ENCODE data around the gene OR5AN1.

Gene OR5AN1

DNA sequence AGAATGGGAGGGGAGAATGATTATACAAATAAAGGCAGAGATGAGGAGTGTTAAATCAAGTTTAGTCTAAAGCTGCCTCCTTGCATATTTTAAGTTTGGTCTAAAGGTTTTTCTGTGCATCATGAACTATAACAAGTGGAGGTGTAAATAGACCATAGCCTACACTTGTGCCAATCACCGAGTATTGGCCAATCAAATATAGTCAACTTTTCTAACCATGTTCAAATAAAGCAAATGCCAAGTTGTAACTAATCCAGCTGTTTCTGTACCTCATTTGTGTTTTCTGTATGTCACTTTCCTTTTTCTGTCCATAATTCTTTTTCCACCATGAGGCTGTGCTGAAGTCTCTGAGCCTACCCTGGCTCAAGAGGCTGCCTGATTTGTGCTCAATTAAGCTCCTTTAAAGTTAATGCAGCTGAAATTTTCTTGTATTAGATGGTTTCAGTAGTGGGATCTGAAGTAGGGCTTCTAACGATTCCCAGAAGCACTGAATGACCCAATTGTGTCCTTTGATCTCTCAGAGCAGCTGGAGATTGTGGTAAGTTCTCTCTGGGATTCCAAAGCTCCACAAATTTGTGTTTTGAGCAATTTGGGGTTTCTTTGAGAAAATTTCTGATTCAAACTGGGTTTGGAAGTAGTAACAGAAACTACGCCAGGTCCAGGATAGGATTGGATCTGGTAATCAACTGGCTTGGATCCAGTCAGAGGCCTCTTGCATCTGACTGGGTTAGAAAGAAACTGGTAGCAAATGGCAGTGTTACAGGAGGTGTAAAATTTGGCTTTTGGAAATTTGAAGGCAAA lies 42.0 kb downstream of the OR5AN1 start:
- TF ChIP-seq, protein P1, sequence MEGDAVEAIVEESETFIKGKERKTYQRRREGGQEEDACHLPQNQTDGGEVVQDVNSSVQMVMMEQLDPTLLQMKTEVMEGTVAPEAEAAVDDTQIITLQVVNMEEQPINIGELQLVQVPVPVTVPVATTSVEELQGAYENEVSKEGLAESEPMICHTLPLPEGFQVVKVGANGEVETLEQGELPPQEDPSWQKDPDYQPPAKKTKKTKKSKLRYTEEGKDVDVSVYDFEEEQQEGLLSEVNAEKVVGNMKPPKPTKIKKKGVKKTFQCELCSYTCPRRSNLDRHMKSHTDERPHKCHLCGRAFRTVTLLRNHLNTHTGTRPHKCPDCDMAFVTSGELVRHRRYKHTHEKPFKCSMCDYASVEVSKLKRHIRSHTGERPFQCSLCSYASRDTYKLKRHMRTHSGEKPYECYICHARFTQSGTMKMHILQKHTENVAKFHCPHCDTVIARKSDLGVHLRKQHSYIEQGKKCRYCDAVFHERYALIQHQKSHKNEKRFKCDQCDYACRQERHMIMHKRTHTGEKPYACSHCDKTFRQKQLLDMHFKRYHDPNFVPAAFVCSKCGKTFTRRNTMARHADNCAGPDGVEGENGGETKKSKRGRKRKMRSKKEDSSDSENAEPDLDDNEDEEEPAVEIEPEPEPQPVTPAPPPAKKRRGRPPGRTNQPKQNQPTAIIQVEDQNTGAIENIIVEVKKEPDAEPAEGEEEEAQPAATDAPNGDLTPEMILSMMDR (IDR thresholded peaks at IDR 0.05; ENCODE audit: low read depth, low read length), result no peak
- DNase-seq (ENCODE audit: low read depth in 2 of 2), result no peak
- H3K4me3 ChIP-seq (replicated peaks in 1 of 2; ENCODE audit: low read depth in 2 of 2, low read length in 2 of 2), result no peak overlapping the region

GRCh38 chr11:59401262-59401552 lies 42.5 kb downstream of the OR5AN1 start:
- TF ChIP-seq, protein P1 (IDR thresholded peaks at IDR 0.05; ENCODE audit: low read depth, low read length), result no peak
- no peak for DNase-seq (ENCODE audit: low read depth in 2 of 2)
- no peak overlapping the region for H3K4me3 ChIP-seq (replicated peaks in 1 of 2; ENCODE audit: low read depth in 2 of 2, low read length in 2 of 2)

DNA sequence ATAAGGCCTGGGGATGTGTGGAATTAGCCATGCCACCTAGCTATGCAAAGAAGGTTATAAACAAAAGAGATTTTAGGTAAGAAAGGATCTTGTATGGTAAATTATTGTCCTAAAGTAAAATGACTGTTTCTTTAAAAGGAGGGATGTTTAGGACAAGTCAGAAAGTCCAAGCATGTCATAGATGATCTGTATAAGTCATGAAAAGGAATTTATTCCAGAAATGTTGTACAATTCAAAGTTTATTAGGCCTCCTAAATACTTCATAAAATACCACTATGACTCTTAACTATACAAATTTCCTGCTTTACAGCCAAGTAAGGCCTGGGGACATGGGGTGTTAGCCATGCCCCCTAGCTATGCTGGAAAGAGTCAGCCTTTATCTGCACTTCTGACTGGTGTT lies 44.9 kb downstream of the OR5AN1 start:
- TF ChIP-seq, protein P1 (IDR thresholded peaks at IDR 0.05; ENCODE audit: low read depth, low read length), result no peak
- no peak overlapping the region for H3K4me3 ChIP-seq (replicated peaks in 1 of 2; ENCODE audit: low read depth in 2 of 2, low read length in 2 of 2)
- DNase-seq (ENCODE audit: low read depth in 2 of 2), result no peak

- no peak for DNase-seq (ENCODE audit: low read depth in 2 of 2)
- TF ChIP-seq, protein P1 (IDR thresholded peaks at IDR 0.05; ENCODE audit: low read depth, low read length), result no peak
- H3K4me3 ChIP-seq (replicated peaks in 1 of 2; ENCODE audit: low read depth in 2 of 2, low read length in 2 of 2), result no peak overlapping the region
Observed at GRCh38 chr11:59413646-59414045, 55.0 kb downstream of the OR5AN1 start.

DNA sequence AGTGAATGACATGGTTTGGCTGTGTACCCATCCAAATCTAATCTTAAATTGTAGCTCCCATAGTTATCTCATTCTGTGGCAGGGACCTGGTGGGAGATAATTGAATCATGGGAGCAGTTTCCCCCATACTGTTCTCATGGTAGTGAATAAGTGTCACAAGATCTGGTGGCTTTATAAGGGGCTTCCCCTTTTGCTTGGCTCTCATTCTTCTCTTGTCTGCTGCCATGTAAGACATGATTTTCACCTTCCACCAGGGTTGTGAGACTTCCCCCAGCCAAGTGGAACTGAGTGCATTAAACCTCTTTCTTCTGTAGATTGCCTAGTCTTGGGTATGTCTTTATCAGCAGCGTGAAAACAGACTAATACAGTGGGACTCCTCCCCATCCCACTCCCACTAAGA lies 56.4 kb downstream of the OR5AN1 start:
- no peak for DNase-seq (ENCODE audit: low read depth in 2 of 2)
- H3K4me3 ChIP-seq (replicated peaks in 1 of 2; ENCODE audit: low read depth in 2 of 2, low read length in 2 of 2), result no peak overlapping the region
- TF ChIP-seq, protein P1 (IDR thresholded peaks at IDR 0.05; ENCODE audit: low read depth, low read length), result no peak

DNA sequence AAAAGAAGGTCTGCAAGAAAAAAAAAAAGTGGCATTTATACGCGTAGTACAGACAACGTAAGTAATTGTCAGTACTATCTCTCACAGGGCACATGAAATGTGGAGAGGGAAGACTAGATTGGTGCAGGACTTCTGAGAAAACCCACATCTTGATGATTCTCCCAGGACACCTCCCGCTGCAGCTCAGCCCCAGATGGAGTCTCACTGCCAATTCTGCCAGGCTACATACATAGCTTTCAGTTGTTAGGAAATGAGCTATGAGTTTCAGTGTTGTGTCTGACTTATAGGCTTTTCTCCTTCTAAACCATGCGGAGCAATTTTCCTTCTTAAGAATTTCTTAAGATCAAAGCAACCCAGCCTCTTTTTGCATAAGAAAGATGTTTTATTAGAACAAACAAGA lies 57.9 kb downstream of the OR5AN1 start:
- no peak overlapping the region for H3K4me3 ChIP-seq (replicated peaks in 1 of 2; ENCODE audit: low read depth in 2 of 2, low read length in 2 of 2)
- TF ChIP-seq, protein P1 (IDR thresholded peaks at IDR 0.05; ENCODE audit: low read depth, low read length), result no peak
- DNase-seq (ENCODE audit: low read depth in 2 of 2), result no peak

- DNase-seq (ENCODE audit: low read depth in 2 of 2), result no peak
- TF ChIP-seq, protein P1 (IDR thresholded peaks at IDR 0.05; ENCODE audit: low read depth, low read length), result no peak
- H3K4me3 ChIP-seq (replicated peaks in 1 of 2; ENCODE audit: low read depth in 2 of 2, low read length in 2 of 2), result no peak overlapping the region
Observed at GRCh38 chr11:59417023-59417422, 58.3 kb downstream of the OR5AN1 start.
